CD8-positive, alpha-beta memory T cell (primary cell): ENCODE results near the gene MAP3K7CL. TPM values are rescaled to one million over a fixed set of nuclear protein-coding genes. Genes with fewer than 3 reads are reported as not detected.

Source experiments
- CTCF ChIA-PET: fragments of 350-600 bp; sonication (Branson Sonifier 250); formaldehyde crosslinking; loops from one replicate; lab custom pipeline; 2021; ENCODE audit warnings: antibody characterized with exemption; lab: Charles Lee
- POLR2A ChIA-PET: fragments of 350-600 bp; sonication (Branson Sonifier 250); formaldehyde crosslinking; loops from one replicate; lab custom pipeline; 2021; ENCODE audit warnings: antibody characterized with exemption; lab: Charles Lee
- DNase-seq, 5 donors: peaks; one replicate each; pipeline versions ENCODE4 v3.0.0 to v3.0.0-alpha.2; 2020 to 2022; ENCODE audit warnings: mixed read lengths in 1 of 5
- H3K27ac ChIP-seq: one replicate; pipeline ENCODE4 v1.7.0; 2013; ENCODE audit warnings: low read depth, mild to moderate bottlenecking, low read length, moderate library complexity
- H3K27me3 ChIP-seq: 2 replicates; pipeline ENCODE4 v1.7.0; 2013; ENCODE audit warnings: low read length, mild to moderate bottlenecking; ENCODE audit not compliant: insufficient read depth, poor library complexity, severe bottlenecking
- H3K36me3 ChIP-seq: 2 replicates; pipeline ENCODE4 v1.7.0; 2013; ENCODE audit warnings: mild to moderate bottlenecking, low read length, moderate library complexity; ENCODE audit not compliant: insufficient read depth
- H3K4me1 ChIP-seq: 2 replicates; pipeline ENCODE4 v1.7.0; 2013; ENCODE audit warnings: mild to moderate bottlenecking, low read length, moderate library complexity; ENCODE audit not compliant: insufficient read depth
- H3K4me3 ChIP-seq: 2 replicates; pipeline ENCODE4 v1.7.0; 2013; ENCODE audit warnings: mild to moderate bottlenecking, low read length
- H3K9me3 ChIP-seq: 2 replicates; pipeline ENCODE4 v1.7.0; 2013; ENCODE audit warnings: mild to moderate bottlenecking, low read length
- H3K27ac Mint-ChIP-seq, 8 donors: one replicate each; pipeline ENCODE4 v1.8.0; 2020 to 2021; ENCODE audit warnings: mixed read lengths in 8 of 8, mild to moderate bottlenecking in 6 of 8, inconsistent platforms in 3 of 8, moderate library complexity in 3 of 8
- H3K27me3 Mint-ChIP-seq, 2 donors: one replicate each; pipeline ENCODE4 v1.8.0; 2020 to 2021; ENCODE audit warnings: mixed read lengths in 2 of 2, mild to moderate bottlenecking in 1 of 2, moderate library complexity in 1 of 2
- H3K36me3 Mint-ChIP-seq, 3 donors: one replicate each; pipeline ENCODE4 v1.8.0; 2020 to 2021; ENCODE audit warnings: mixed read lengths in 3 of 3, inconsistent platforms in 1 of 3, mild to moderate bottlenecking in 1 of 3
- H3K4me1 Mint-ChIP-seq, 3 donors: one replicate each; pipeline ENCODE4 v1.8.0; 2020 to 2021; ENCODE audit warnings: mixed read lengths in 3 of 3, inconsistent platforms in 1 of 3, mild to moderate bottlenecking in 1 of 3
- H3K4me3 Mint-ChIP-seq, 7 donors: one replicate each; pipeline ENCODE4 v1.8.0; 2020 to 2021; ENCODE audit warnings: mixed read lengths in 7 of 7, mild to moderate bottlenecking in 6 of 7, moderate library complexity in 4 of 7, inconsistent platforms in 2 of 7
- H3K9me3 Mint-ChIP-seq, 5 donors: one replicate each; pipeline ENCODE4 v1.8.0; 2020 to 2022; ENCODE audit warnings: mixed read lengths in 5 of 5, mild to moderate bottlenecking in 3 of 5, moderate library complexity in 2 of 5, inconsistent platforms in 1 of 5
- polyA plus RNA-seq: library from polyadenylated mRNA; unstranded; fragments of 300-500 nt; fragmentation: Illumina TruSeq; gene quantifications from one replicate; pipeline ENCODE4 v1.2.3, GENCODE V29; 2021
- total RNA-seq, 2 experiments: library from RNA; stranded (reverse); gene quantifications; one replicate each; pipeline ENCODE4 v1.2.3, GENCODE V29; 2021

The MAP3K7CL gene
- total and polyA plus RNA-seq, 3 experiments from 2014 or later: 4.2 to 6.0 (median 4.6) TPM

DNA sequence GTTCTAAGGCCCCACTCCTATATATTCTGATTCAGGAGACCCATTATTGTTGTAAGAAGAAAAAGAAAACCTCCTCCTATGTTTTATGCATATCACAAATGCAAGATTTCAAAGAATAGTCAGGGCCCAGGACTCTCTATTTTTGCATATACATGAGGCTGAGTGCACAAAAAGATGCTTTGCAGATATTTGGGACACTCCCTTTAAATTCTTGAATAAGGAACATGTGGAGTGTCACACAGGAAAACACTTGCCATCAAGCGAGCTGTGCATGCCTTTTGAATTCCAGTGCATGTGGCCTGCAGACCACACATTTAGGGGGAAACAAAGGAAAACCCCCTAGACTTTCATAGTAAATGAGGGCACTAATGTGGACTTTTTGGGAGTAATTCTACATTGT, 5.6 kb downstream of the MAP3K7CL start:
- no peaks in the 10 kb centered on the region for H3K4me1 Mint-ChIP-seq

DNA sequence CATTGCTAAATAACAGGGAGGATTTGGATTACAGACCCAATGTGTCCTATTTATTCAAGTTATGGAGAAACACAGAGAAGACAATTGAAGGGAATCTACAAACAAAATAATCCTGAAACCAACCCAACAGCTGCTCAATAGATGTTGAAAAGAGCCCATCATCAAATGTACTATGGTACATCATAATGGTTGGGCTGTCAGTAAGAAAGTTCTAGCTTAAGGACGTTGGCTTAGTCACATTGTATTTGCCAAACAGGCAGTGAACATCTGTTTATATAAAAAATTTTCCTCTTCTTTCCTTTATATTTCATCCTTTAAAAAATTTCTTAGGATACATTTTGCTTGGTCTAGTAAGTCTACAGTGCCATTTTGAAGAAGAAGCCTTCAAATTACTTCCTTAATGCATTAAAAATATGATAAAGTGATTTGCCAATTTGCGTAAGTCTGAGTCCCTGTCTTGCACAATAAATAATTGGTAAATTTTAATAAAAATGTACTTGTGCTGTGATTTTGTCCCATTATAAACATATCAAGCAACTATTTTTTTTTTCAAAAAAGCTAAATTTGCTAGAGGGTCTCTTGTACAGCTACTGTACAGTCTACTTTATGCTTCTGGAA, 14.4 kb downstream of the MAP3K7CL start:
- peaks cover 0 to 15% (median 6%) of the 10 kb centered on the region in 3 donors for H3K36me3 Mint-ChIP-seq
- no peaks in the 10 kb centered on the region for H3K27me3 Mint-ChIP-seq
- H3K4me3 ChIP-seq: no peak overlapping the region
- ChIA-PET CTCF (no interaction called here), POLR2A (no interaction called here)
- H3K4me1 Mint-ChIP-seq: no peaks in the 10 kb centered on the region
- H3K27ac Mint-ChIP-seq: no peak overlapping the region
- no peak overlapping the region for H3K4me3 Mint-ChIP-seq
- H3K4me1 ChIP-seq: no peaks in the 10 kb centered on the region
- no peaks in the 10 kb centered on the region for H3K27me3 ChIP-seq
- no peaks in the 10 kb centered on the region for H3K9me3 Mint-ChIP-seq
- no peaks in the 10 kb centered on the region for H3K9me3 ChIP-seq
- no peaks in the 10 kb centered on the region for H3K36me3 ChIP-seq
- no peak overlapping the region for H3K27ac ChIP-seq
- no peak for DNase-seq

More for the DNA sequence above, 5.6 kb downstream of the MAP3K7CL start:
- H3K4me3 ChIP-seq: no peak overlapping the region
- Mint-ChIP-seq H3K36me3 (peaks cover 3 to 15% (median 14%) of the 10 kb centered on the region in 3 donors), H3K4me3 (no peak overlapping the region), H3K27ac (no peak overlapping the region), H3K27me3 (no peaks in the 10 kb centered on the region), H3K9me3 (no peaks in the 10 kb centered on the region)
- ChIA-PET CTCF (no interaction called here), POLR2A (no interaction called here)
- H3K27ac ChIP-seq: no peak overlapping the region
- H3K4me1 ChIP-seq: no peaks in the 10 kb centered on the region
- no peak for DNase-seq
- no peaks in the 10 kb centered on the region for H3K36me3 ChIP-seq
- no peaks in the 10 kb centered on the region for H3K27me3 ChIP-seq
- no peaks in the 10 kb centered on the region for H3K9me3 ChIP-seq

DNA sequence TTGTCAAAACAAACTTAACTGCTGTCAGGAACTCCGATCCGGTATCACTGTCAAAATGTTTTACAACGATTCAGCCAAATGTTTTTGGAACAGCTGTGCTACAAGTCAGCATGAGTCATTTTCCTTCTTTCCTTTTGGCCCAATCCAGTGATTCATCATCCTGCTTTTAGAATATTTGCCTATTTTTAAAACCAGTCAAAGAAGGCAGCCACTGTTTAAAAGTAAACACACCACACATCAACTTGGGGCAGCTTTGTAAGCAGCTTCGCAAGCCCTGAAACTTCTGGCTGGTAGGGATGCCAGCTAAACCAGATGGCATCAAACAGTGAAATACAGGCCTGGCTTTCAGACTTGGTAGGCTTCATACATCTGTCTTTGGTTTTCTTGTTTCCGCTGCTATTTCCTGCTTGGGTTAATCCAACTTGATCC, 14.9 kb downstream of the MAP3K7CL start:
- Mint-ChIP-seq H3K27me3 (no peaks in the 10 kb centered on the region), H3K4me1 (no peaks in the 10 kb centered on the region), H3K36me3 (peaks cover 0 to 18% (median 5%) of the 10 kb centered on the region in 3 donors), H3K27ac (peak overlapping the region in 1 of 8 donors; percentile 38), H3K4me3 (no peak overlapping the region), H3K9me3 (no peaks in the 10 kb centered on the region)
- H3K36me3 ChIP-seq: no peaks in the 10 kb centered on the region
- CTCF ChIA-PET: no interaction called here
- POLR2A ChIA-PET: no interaction called here
- peak in 1 of 5 donors; percentile 1 for DNase-seq
- H3K27me3 ChIP-seq: no peaks in the 10 kb centered on the region
- no peak overlapping the region for H3K27ac ChIP-seq
- H3K9me3 ChIP-seq: no peaks in the 10 kb centered on the region
- no peak overlapping the region for H3K4me3 ChIP-seq
- no peaks in the 10 kb centered on the region for H3K4me1 ChIP-seq

DNA sequence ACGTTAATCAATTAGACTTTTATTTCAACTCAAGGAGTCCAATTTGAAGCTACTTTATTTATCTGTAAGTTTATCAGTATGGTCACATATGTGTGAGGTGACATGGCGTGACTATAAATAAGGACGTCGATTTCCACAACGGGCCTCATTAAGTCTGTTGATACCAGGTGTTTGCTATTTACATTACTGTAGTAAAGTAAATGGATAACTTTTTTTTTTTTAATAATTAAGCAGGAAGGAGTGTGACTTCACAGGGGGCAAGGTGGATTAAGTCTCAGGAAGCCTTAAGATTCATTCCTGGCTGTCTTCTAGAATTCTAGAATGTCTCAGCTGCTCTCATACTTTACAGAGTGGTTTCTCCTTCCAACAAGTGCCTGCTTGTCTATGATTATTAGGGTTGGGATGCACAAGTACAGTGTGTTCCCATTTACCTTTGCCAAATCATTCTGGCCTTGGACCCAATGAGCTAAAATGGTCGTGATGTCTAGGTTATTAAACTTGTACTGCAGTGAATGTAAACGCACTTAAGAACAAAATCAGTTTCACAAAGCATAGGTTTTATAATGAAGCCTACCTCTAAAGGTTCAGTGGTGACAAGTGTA, 15.5 kb downstream of the MAP3K7CL start:
- H3K4me3 Mint-ChIP-seq: no peak overlapping the region
- no peaks in the 10 kb centered on the region for H3K4me1 Mint-ChIP-seq
- no peak for DNase-seq
- Histone ChIP-seq H3K36me3 (no peaks in the 10 kb centered on the region), H3K9me3 (no peaks in the 10 kb centered on the region), H3K27ac (no peak overlapping the region), H3K27me3 (no peaks in the 10 kb centered on the region), H3K4me1 (no peaks in the 10 kb centered on the region), H3K4me3 (no peak overlapping the region)
- ChIA-PET POLR2A (no interaction called here), CTCF (no interaction called here)
- peaks cover 0 to 15% (median 5%) of the 10 kb centered on the region in 3 donors for H3K36me3 Mint-ChIP-seq
- no peaks in the 10 kb centered on the region for H3K9me3 Mint-ChIP-seq
- H3K27ac Mint-ChIP-seq: no peak overlapping the region
- H3K27me3 Mint-ChIP-seq: no peaks in the 10 kb centered on the region

DNA sequence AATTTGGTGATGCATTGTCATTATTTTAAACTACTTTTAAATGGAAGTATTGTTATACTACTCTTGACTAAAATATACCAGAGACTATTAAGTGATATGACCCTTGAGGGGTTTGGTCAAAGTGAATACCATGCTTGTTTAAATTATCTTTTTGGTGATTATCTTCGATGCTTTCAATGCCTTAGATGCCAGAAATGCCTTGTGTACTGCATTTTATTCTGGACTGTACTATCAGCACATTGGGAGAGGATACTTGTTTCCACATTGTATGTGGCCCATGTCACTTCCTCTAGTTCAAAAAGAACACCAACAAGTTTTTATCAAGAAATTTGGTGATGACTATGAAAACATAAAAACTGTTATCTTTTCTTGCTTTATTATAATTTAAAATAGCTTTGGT, 16.3 kb downstream of the MAP3K7CL start:
- ChIA-PET POLR2A (no interaction called here), CTCF (no interaction called here)
- Histone ChIP-seq H3K36me3 (no peaks in the 10 kb centered on the region), H3K27ac (no peak overlapping the region), H3K27me3 (no peaks in the 10 kb centered on the region), H3K4me3 (no peak overlapping the region), H3K4me1 (no peaks in the 10 kb centered on the region), H3K9me3 (no peaks in the 10 kb centered on the region)
- Mint-ChIP-seq H3K36me3 (peaks cover under 1 to 16% (median 5%) of the 10 kb centered on the region in 3 donors), H3K4me3 (no peak overlapping the region), H3K27me3 (no peaks in the 10 kb centered on the region), H3K9me3 (no peaks in the 10 kb centered on the region), H3K4me1 (no peaks in the 10 kb centered on the region), H3K27ac (no peak overlapping the region)
- no peak for DNase-seq

DNA sequence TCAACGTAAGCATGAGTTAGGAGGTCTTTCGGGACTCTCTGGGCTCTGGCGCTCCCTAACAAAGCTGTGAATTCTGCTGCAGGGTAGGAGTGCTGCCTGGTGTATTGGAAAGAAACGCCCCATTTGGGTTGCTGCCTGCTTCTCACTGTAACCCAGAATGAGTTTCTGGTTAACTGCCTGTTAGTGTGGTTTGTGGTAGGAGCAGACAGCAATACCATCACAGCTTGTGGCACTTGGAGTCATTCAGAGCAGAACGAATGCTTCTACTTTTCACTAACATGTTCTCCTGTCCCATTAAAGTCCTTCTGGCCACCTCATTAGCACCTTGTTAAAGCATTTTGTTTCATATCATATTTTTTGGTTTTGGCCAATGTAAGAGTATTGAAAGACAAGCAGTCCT, 18.1 kb downstream of the MAP3K7CL start:
- Histone ChIP-seq H3K27ac (no peak overlapping the region), H3K4me1 (no peaks in the 10 kb centered on the region), H3K9me3 (no peaks in the 10 kb centered on the region), H3K4me3 (no peak overlapping the region), H3K27me3 (no peaks in the 10 kb centered on the region), H3K36me3 (no peaks in the 10 kb centered on the region)
- Mint-ChIP-seq H3K36me3 (peaks cover 9 to 25% (median 10%) of the 10 kb centered on the region in 3 donors), H3K4me1 (no peaks in the 10 kb centered on the region), H3K27me3 (no peaks in the 10 kb centered on the region), H3K27ac (no peak overlapping the region), H3K9me3 (no peaks in the 10 kb centered on the region), H3K4me3 (no peak overlapping the region)
- ChIA-PET POLR2A (no interaction called here), CTCF (no interaction called here)
- DNase-seq: no peak

DNA sequence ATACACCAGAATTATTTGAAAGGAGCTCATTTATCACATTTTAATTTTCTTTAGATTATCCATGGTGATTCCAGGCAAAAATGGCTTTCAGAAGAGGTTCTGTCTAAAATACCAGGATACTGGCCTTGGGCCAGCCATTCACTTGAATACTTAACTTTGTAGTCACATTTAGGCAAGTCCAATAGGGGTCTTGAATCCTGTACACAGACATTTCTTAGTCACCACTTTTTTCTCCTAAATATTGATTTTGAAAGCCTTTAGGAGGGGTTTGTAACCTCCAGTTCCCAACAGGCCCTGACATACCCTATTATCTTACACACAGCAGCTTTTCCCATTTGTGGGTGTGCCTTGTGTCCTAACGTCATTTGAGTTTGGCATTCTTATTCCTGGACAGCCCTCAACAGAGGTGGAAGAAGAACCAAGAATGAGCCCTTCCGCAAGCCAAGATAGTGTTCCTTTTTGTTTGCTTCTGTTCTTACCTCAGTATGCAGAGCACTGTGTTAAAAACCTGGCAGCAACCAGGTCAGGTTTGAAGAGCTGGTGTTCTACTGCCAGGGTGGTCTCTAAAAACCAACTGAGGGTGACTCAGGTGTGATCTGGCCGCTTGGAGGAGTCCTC, 19.5 kb downstream of the MAP3K7CL start:
- H3K27me3 ChIP-seq: no peaks in the 10 kb centered on the region
- ChIA-PET POLR2A (no interaction called here), CTCF (interaction anchor here (1.2 kb wide), 1 partner anchor 11 kb away, joined by 3 read pairs; no protein-coding TSS in a partner anchor)
- Mint-ChIP-seq H3K36me3 (peaks cover 10 to 29% (median 13%) of the 10 kb centered on the region in 3 donors), H3K4me1 (no peaks in the 10 kb centered on the region), H3K27ac (no peak overlapping the region), H3K27me3 (peaks cover 0 to 3% of the 10 kb centered on the region in 2 donors), H3K9me3 (no peaks in the 10 kb centered on the region), H3K4me3 (no peak overlapping the region)
- no peak overlapping the region for H3K4me3 ChIP-seq
- no peak for DNase-seq
- no peaks in the 10 kb centered on the region for H3K4me1 ChIP-seq
- no peaks in the 10 kb centered on the region for H3K36me3 ChIP-seq
- no peaks in the 10 kb centered on the region for H3K9me3 ChIP-seq
- H3K27ac ChIP-seq: no peak overlapping the region

DNA sequence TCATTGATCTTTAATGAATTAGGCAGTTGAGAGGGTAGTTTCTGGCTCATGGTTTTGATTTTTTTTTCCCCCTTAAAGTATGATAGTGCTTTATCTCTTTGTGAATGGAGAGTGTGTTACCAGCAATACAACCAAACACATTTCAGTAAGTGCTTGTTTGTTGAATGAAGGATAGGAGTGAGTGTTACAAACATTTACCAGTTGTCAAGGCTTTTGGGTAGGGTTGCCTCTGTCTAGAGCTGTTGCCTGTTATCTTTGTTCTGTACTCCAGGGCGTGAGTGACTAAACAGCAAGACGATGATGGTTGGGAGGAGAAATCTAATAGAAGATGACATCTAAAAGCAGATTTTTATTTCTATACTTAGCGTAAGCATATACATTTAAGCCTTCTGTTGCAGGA, 21.5 kb downstream of the MAP3K7CL start:
- CTCF ChIA-PET: no interaction called here

More for the DNA sequence above, 21.5 kb downstream of the MAP3K7CL start:
- H3K4me3 Mint-ChIP-seq: no peak overlapping the region
- POLR2A ChIA-PET: no interaction called here
- H3K36me3 Mint-ChIP-seq: peaks cover 10 to 30% (median 13%) of the 10 kb centered on the region in 3 donors
- Histone ChIP-seq H3K27ac (no peak overlapping the region), H3K36me3 (no peaks in the 10 kb centered on the region), H3K4me1 (no peaks in the 10 kb centered on the region), H3K4me3 (no peak overlapping the region), H3K27me3 (no peaks in the 10 kb centered on the region), H3K9me3 (no peaks in the 10 kb centered on the region)
- H3K9me3 Mint-ChIP-seq: no peaks in the 10 kb centered on the region
- no peaks in the 10 kb centered on the region for H3K4me1 Mint-ChIP-seq
- H3K27me3 Mint-ChIP-seq: peaks cover 0 to 3% of the 10 kb centered on the region in 2 donors
- DNase-seq: no peak
- H3K27ac Mint-ChIP-seq: no peak overlapping the region
